ENCODE data around the gene BRSK1. TPM values are rescaled to one million over a fixed set of nuclear protein-coding genes. Genes with fewer than 3 reads are reported as not detected.

Gene BRSK1
- total and polyA plus RNA-seq, 2 of the 8 experiments (the other 6 are each of a cell fraction or from before 2014, with no cell fraction given) = 27.6 to 32.7 TPM

DNA sequence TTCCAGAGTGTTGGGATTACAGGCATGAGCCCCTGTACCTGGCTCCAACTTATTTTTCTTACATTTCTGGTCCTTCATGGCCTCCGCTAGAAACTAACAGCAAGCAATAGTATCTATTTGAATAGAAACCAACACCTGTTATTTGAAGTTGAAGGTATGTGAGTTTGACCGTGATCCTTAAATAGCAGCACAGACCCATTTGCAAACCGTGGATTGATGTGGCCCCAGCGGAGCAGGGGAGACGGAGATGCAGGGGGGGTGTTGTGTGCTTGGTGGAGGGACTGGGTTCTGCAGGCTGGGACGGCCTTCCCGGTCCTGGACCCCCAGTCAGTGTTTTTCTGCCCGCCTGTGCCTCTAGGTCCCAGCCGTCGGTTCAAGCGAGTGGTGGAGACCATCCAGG is 24.5 kb downstream of the BRSK1 start:
- Histone ChIP-seq H3K18ac (ENCODE audit: extremely low read depth, low read length) (no peak overlapping the region), H3K79me1 (ENCODE audit: low read depth, low read length) (no peaks in the 10 kb centered on the region)
- CTCF ChIA-PET (ENCODE audit: partially characterized antibody) = interaction anchor here (0.6 kb wide), 1 partner anchor 33 kb away, joined by 6 read pairs; no protein-coding TSS in a partner anchor

More for the DNA sequence above, 24.5 kb downstream of the BRSK1 start:
- Histone ChIP-seq H4K5ac (ENCODE audit: insufficient read length, low read depth, low read length) (no peak overlapping the region), H3K27me3 (replicated peaks in 1 of 4; ENCODE audit: control insufficient read depth in 3 of 4, extremely low read depth in 1 of 4, insufficient read depth in 3 of 4, low read length in 3 of 4) (no peaks in the 10 kb centered on the region), H3K4ac (replicated peaks; ENCODE audit: insufficient read length, low read depth, low read length) (no peak overlapping the region), H2BK12ac (ENCODE audit: low read depth, low read length) (no peak overlapping the region), H4K91ac (replicated peaks; ENCODE audit: insufficient read length, low read length) (no peak overlapping the region), H2BK20ac (ENCODE audit: low read length) (no peak overlapping the region), H3K4me2 (ENCODE audit: insufficient read depth in 1 of 2, low read depth in 2 of 2, low read length in 2 of 2) (no peak overlapping the region), H3K4me1 (replicated peaks in 1 of 4; ENCODE audit: control insufficient read depth in 3 of 4, insufficient read depth in 4 of 4, low read length in 3 of 4) (0 out of 7 replicates have a peak, but pooled peaks cover 0 to 3% (median 0%) of the 10 kb centered on the region in 4 experiments), H3K23me2 (ENCODE audit: low read depth, low read length) (no peaks in the 10 kb centered on the region), H3K23ac (ENCODE audit: insufficient read length) (no peak overlapping the region), H2BK15ac (ENCODE audit: low read length) (no peak overlapping the region), H3K79me2 (ENCODE audit: control insufficient read depth in 1 of 2, insufficient read depth in 2 of 2, low read length in 2 of 2) (no peaks in the 10 kb centered on the region), H2AFZ (ENCODE audit: low read length) (no peak overlapping the region), H2AK5ac (ENCODE audit: low read depth, low read length) (no peak overlapping the region), H3K56ac (replicated peaks; ENCODE audit: insufficient read length, low read depth, low read length) (no peak overlapping the region), H2BK120ac (replicated peaks; ENCODE audit: low read depth, low read length) (no peak overlapping the region), H3K36me3 (ENCODE audit: control insufficient read depth in 2 of 4, insufficient read depth in 4 of 4, low read length in 3 of 4) (peaks cover 17 to 48% (median 38%) of the 10 kb centered on the region in 4 experiments), H2BK5ac (ENCODE audit: low read depth, low read length) (no peak overlapping the region), H3K14ac (ENCODE audit: insufficient read length) (no peak overlapping the region), H3K9me3 (ENCODE audit: insufficient read depth in 2 of 2, low read depth in 1 of 2, low read length in 1 of 2) (no peaks in the 10 kb centered on the region), H3K9ac (replicated peaks in 1 of 4; ENCODE audit: extremely low read depth in 1 of 4, low read depth in 3 of 4, low read length in 3 of 4) (no peak overlapping the region), H3K4me3 (ENCODE audit: extremely low read depth in 1 of 4, insufficient read depth in 2 of 4, low read depth in 3 of 4, low read length in 4 of 4) (no peak overlapping the region), H4K8ac (ENCODE audit: extremely low read depth, insufficient read depth, low read length) (no peak overlapping the region), H4K20me1 (replicated peaks in 1 of 2; ENCODE audit: control insufficient read depth in 1 of 2, insufficient read depth in 2 of 2, low read length in 2 of 2) (peaks cover 0 to 3% of the 10 kb centered on the region in 2 experiments), H3K27ac (ENCODE audit: low read depth, low read length) (no peak overlapping the region)
- POLR2A ChIA-PET (ENCODE audit: partially characterized antibody) = no interaction called here
- WGBS, 2 experiments (ENCODE audit: extremely low coverage in 1 of 2, insufficient coverage in 1 of 2, insufficient read length in 1 of 2, insufficient replicate concordance in 2 of 2, low coverage in 1 of 2, low lambda C conversion rate in 2 of 2, missing lambda C conversion rate in 1 of 2) = 95% methylated on average over 11 of the region's 11 CpGs; no CpG with 5 or more reads in 1 of the 2 experiments
- no peak for DNase-seq (ENCODE audit: low read depth in 1 of 2, low spot score in 2 of 2)
- TF ChIP-seq SIN3A (conservative IDR thresholded peaks at IDR 0.05 in 1 of 2, IDR thresholded peaks at IDR 0.05 in 1 of 2; ENCODE audit: low read depth in 1 of 2, low read length in 2 of 2) (no peak), SP1 (IDR thresholded peaks at IDR 0.05; ENCODE audit: low read depth, low read length) (no peak), POLR2AphosphoS5 (IDR thresholded peaks at IDR 0.05; ENCODE audit: low read depth, low read length) (no peak), NRF1 (IDR thresholded peaks at IDR 0.05; ENCODE audit: low read depth, low read length) (no peak)
- TF ChIP-seq, protein P1, sequence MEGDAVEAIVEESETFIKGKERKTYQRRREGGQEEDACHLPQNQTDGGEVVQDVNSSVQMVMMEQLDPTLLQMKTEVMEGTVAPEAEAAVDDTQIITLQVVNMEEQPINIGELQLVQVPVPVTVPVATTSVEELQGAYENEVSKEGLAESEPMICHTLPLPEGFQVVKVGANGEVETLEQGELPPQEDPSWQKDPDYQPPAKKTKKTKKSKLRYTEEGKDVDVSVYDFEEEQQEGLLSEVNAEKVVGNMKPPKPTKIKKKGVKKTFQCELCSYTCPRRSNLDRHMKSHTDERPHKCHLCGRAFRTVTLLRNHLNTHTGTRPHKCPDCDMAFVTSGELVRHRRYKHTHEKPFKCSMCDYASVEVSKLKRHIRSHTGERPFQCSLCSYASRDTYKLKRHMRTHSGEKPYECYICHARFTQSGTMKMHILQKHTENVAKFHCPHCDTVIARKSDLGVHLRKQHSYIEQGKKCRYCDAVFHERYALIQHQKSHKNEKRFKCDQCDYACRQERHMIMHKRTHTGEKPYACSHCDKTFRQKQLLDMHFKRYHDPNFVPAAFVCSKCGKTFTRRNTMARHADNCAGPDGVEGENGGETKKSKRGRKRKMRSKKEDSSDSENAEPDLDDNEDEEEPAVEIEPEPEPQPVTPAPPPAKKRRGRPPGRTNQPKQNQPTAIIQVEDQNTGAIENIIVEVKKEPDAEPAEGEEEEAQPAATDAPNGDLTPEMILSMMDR (IDR thresholded peaks at IDR 0.05; ENCODE audit: control extremely low read depth in 1 of 3, insufficient read depth in 1 of 3, low read depth in 1 of 3, low read length in 3 of 3) = no peak
- no peak for FAIRE-seq
